SIG-M5 (cell line): ENCODE results near the gene ADSS1.
"Not testable (repeated sequence)": the region's sequence is repeated elsewhere in the genome, so short reads cannot be mapped to it uniquely, and the experiment has no call there.

Experiments used
- DNase-seq: peaks from one replicate; lab custom pipeline; 2025; lab: John Stamatoyannopoulos, UW

Gene ADSS1

GRCh38 chr14:104717646-104718045 lies 6.4 kb upstream of the ADSS1 start:
- DNase-seq: no peak

GRCh38 chr14:104718147-104718546 lies 5.9 kb upstream of the ADSS1 start:
- no peak for DNase-seq

GRCh38 chr14:104718871-104719270 lies 5.2 kb upstream of the ADSS1 start:
- no peak for DNase-seq

GRCh38 chr14:104719343-104719742 lies 4.7 kb upstream of the ADSS1 start:
- no peak for DNase-seq

GRCh38 chr14:104721505-104722431 lies 2.3 kb upstream of the ADSS1 start:
- no peak for DNase-seq

GRCh38 chr14:104722938-104723650 lies 935 bp upstream of the ADSS1 start:
- no peak for DNase-seq

- no peak for DNase-seq
Measured at GRCh38 chr14:104724407-104724980, 465 bp downstream of the ADSS1 start.

- no peak for DNase-seq
Measured at GRCh38 chr14:104724981-104725771, 1.1 kb downstream of the ADSS1 start.

- no peak for DNase-seq
Measured at GRCh38 chr14:104725772-104726548, 1.9 kb downstream of the ADSS1 start.

GRCh38 chr14:104726600-104727451 lies 2.8 kb downstream of the ADSS1 start:
- no peak for DNase-seq

GRCh38 chr14:104728631-104729030 lies 4.6 kb downstream of the ADSS1 start:
- DNase-seq: no peak

- not testable (repeated sequence) for DNase-seq
Measured at GRCh38 chr14:104729176-104729834, 5.3 kb downstream of the ADSS1 start.

GRCh38 chr14:104729835-104730181 lies 5.8 kb downstream of the ADSS1 start:
- DNase-seq: no peak

GRCh38 chr14:104730487-104730886 lies 6.5 kb downstream of the ADSS1 start:
- DNase-seq: no peak

GRCh38 chr14:104731320-104732294 lies 7.6 kb downstream of the ADSS1 start:
- no peak for DNase-seq

GRCh38 chr14:104732355-104732804 lies 8.4 kb downstream of the ADSS1 start:
- DNase-seq: no peak

GRCh38 chr14:104732931-104733681 lies 9.1 kb downstream of the ADSS1 start:
- DNase-seq: no peak
